Transverse colon (tissue), 4 donors: Measurements from ENCODE around the gene AGO1. TPM values are rescaled to one million over a fixed set of nuclear protein-coding genes. Genes with fewer than 3 reads are reported as not detected.

Experiments
- DNase-seq: peaks from one replicate; pipeline ENCODE4 v3.0.0-alpha.2; 2019
- H3K27ac ChIP-seq, 4 donors: fragments of 200-600 bp; sonication (generic); 2 replicates each; pipeline ENCODE4 v1.5.1; 2016 to 2018; ENCODE audit warnings: inconsistent platforms in 4 of 4
- H3K27me3 ChIP-seq: fragments of 200-600 bp; sonication (generic); 2 replicates; pipeline ENCODE4 v1.5.1; 2017; ENCODE audit warnings: inconsistent platforms
- H3K36me3 ChIP-seq, 4 donors: fragments of 200-600 bp; sonication (generic); 2 replicates each; pipeline ENCODE4 v1.5.1; 2017 to 2019; ENCODE audit warnings: inconsistent platforms in 4 of 4
- H3K4me1 ChIP-seq, 4 donors: fragments of 200-600 bp; sonication (generic); 2 replicates each; pipeline ENCODE4 v1.5.1; 2017 to 2020; ENCODE audit warnings: inconsistent platforms in 4 of 4
- H3K4me3 ChIP-seq, 4 donors: fragments of 200-600 bp; sonication (generic); 1 replicate in 1 of 4; 2 replicates in 3 of 4; pipeline versions ENCODE4 v1.5.1 to v1.6.1; 2017 to 2019; ENCODE audit warnings: inconsistent platforms in 4 of 4
- H3K9me3 ChIP-seq, 2 donors: fragments of 200-600 bp; sonication (generic); 2 replicates each; pipeline ENCODE4 v1.5.1; 2017 to 2019; ENCODE audit warnings: inconsistent platforms in 2 of 2
- CTCF ChIP-seq, 5 experiments: fragments of 200-600 bp in 3 of 5; fragments of 450-650 bp in 2 of 5; sonication (generic) in 3 of 5; IDR thresholded peaks; 1 replicate in 2 of 5; 2 replicates in 3 of 5; pipeline ENCODE4 v1.5.1; 2016 to 2017; ENCODE audit warnings: antibody characterized with exemption in 5 of 5, inconsistent platforms in 3 of 5, mild to moderate bottlenecking in 2 of 5, moderate library complexity in 1 of 5
- EP300 ChIP-seq: sonication (generic); formaldehyde crosslinking; IDR thresholded peaks from one replicate; pipeline ENCODE4 v1.6.1; 2017; ENCODE audit warnings: antibody characterized with exemption, low read depth
- POLR2A ChIP-seq: fragments of 450-650 bp; IDR thresholded peaks from one replicate; pipeline ENCODE4 v1.6.1; 2016; ENCODE audit warnings: antibody characterized with exemption, mild to moderate bottlenecking, moderate library complexity
- POLR2AphosphoS5 ChIP-seq, 3 donors: sonication (generic); formaldehyde crosslinking; IDR thresholded peaks; one replicate each; pipeline ENCODE4 v1.6.1; 2016; ENCODE audit warnings: antibody characterized with exemption in 3 of 3
- WGBS, 2 donors: methylation state at CpG; one replicate each; pipeline ENCODE4 v1.1.5; 2018; ENCODE audit warnings: low coverage in 1 of 2; 5-methylcytosine and 5-hydroxymethylcytosine counted together
- in situ Hi-C, 4 donors: fragments of 200-750 bp; cut with MboI; loops; one replicate each; pipeline versions ENCODE4 v1.15.0 to v1.15.1; 2017; ENCODE audit warnings: low sequenced_read_pairs in 3 of 4, low pct_ligation_motif_present in 1 of 4, low pct_unique_long_range_greater_than_20kb in 1 of 4
- intact Hi-C: fragments of 100-400 bp; cut with DNase I; formaldehyde crosslinking; loops from one replicate; pipeline ENCODE4 v1.15.1; 2023; ENCODE audit warnings: low total_unique reads
- total RNA-seq, 4 donors: library from RNA; depleted of rRNA; stranded (reverse); fragments of >200 nt; gene quantifications; one replicate each; pipeline ENCODE4 v1.1.0, GENCODE V29; 2016

AGO1 gene
- total RNA-seq, 4 donors from 2014 or later: 20.6 to 40.2 (median 24.0) TPM

GRCh38 chr1:35923791-35924221, 40.8 kb downstream of the AGO1 start:
- no peak for DNase-seq
- H3K27ac ChIP-seq: no peak overlapping the region
- no peaks in the 10 kb centered on the region for H3K9me3 ChIP-seq
- H3K27me3 ChIP-seq: no peaks in the 10 kb centered on the region
- TF ChIP-seq POLR2A: no peak
- H3K36me3 ChIP-seq: peaks cover 0 to 12% (median 4%) of the 10 kb centered on the region in 4 donors
- H3K4me3 ChIP-seq: no peak overlapping the region
- intact Hi-C loops (no loop called here), in situ Hi-C loops (no loop called here)
- no peaks in the 10 kb centered on the region for H3K4me1 ChIP-seq

DNA sequence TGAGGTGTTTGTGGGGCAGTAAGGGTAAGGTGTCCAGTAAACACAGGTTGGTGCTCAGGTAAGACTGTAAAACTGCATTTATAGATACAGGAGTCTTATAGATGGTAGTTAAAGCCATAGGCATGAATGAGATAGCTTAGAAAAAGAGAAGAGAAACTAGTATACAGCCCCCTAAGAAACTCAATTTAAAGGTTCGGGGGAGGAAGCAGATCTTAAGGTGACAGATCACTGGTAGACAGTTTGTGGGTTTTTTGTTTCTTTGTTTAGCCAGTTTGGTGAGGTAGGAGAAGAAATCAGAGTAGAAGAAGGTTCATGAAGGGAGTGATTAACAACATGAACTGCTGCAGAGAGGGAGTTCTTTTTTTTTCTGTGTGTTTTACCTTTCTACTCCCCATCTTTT, 41.8 kb downstream of the AGO1 start:
- no peaks in the 10 kb centered on the region for H3K27me3 ChIP-seq
- 56 to 72% methylated on average over 1 of the region's 1 CpG for WGBS, 2 donors

GRCh38 chr1:35925741-35926140, 42.7 kb downstream of the AGO1 start:
- DNase-seq: no peak
- Histone ChIP-seq H3K36me3 (no peaks in the 10 kb centered on the region), H3K27me3 (no peaks in the 10 kb centered on the region), H3K4me1 (peaks cover 0 to 7% (median 5%) of the 10 kb centered on the region in 4 donors), H3K4me3 (no peak overlapping the region), H3K27ac (no peak overlapping the region), H3K9me3 (no peaks in the 10 kb centered on the region)
- WGBS, 2 donors: 49 to 82% methylated on average over 1 to 4 of the region's 4 CpGs
- in situ Hi-C loops: no loop called here
- intact Hi-C loops: no loop called here
- TF ChIP-seq EP300: no peak
- TF ChIP-seq POLR2AphosphoS5 (IDR thresholded peaks at IDR 0.05): no peak
- no peak for TF ChIP-seq CTCF (IDR thresholded peaks at IDR 0.05)
- no peak for TF ChIP-seq POLR2A

More for the DNA sequence above, 41.8 kb downstream of the AGO1 start:
- intact Hi-C loops: no loop called here
- Histone ChIP-seq H3K36me3 (peaks cover 0 to 5% (median 0%) of the 10 kb centered on the region in 4 donors), H3K4me3 (no peak overlapping the region), H3K9me3 (no peaks in the 10 kb centered on the region), H3K4me1 (peaks cover 0 to 4% (median 3%) of the 10 kb centered on the region in 4 donors), H3K27ac (no peak overlapping the region)
- no peak for DNase-seq
- TF ChIP-seq POLR2A: no peak
- TF ChIP-seq POLR2AphosphoS5 (IDR thresholded peaks at IDR 0.05): no peak
- no peak for TF ChIP-seq CTCF (IDR thresholded peaks at IDR 0.05)
- no peak for TF ChIP-seq EP300
- in situ Hi-C loops: no loop called here

DNA sequence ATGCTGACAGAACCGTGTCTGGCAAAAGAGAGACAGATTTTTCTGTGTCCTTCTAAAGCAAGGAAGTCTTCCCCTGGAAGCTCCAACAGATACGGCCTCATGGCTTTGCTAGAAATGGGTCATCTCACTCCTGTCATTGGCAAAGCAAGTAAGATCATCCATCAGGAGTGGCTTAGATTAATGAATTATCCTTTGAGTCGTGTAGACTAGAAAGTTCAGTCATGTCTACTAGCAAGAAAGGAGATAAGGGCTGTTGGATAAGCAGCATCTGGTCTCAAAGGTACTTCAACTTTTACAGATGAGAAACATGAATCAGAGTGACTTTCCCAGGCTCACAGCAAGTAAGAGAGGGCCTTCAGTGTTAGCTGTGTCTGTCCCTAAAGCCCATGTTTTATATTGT, 44.5 kb downstream of the AGO1 start:
- H3K36me3 ChIP-seq: no peaks in the 10 kb centered on the region
- H3K9me3 ChIP-seq: no peaks in the 10 kb centered on the region
- H3K4me3 ChIP-seq: no peak overlapping the region
- H3K27me3 ChIP-seq: no peaks in the 10 kb centered on the region
- in situ Hi-C loops (no loop called here), intact Hi-C loops (no loop called here)
- WGBS, 2 donors: 63 to 67% methylated on average over 1 to 3 of the region's 3 CpGs
- no peak for DNase-seq
- no peak for TF ChIP-seq POLR2AphosphoS5 (IDR thresholded peaks at IDR 0.05)
- TF ChIP-seq CTCF (IDR thresholded peaks at IDR 0.05): no peak
- TF ChIP-seq EP300: no peak
- no peak for TF ChIP-seq POLR2A
- peaks cover 9 to 17% (median 13%) of the 10 kb centered on the region in 4 donors for H3K4me1 ChIP-seq
- no peak overlapping the region for H3K27ac ChIP-seq
